ENCODE data around the gene MRGPRG.

MRGPRG gene

DNA sequence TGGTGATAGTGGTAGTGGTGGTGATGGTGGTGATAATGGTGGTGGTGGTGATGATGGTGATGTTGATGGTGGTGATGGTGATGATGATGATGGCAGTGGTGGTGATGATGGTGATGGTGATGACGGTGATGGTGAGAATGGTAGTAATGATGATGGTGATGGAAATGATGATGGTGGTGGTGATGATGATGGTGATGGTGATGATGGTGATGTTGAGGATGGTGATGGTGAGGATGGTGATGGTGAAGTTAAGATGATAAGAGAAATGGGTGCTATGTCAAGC is 11.8 kb downstream of the MRGPRG start:
- DNase-seq (ENCODE audit: low read depth): no peak

- DNase-seq (ENCODE audit: low read depth): no peak
Observed at GRCh38 chr11:3206156-3206921, 12.3 kb downstream of the MRGPRG start.

- DNase-seq (ENCODE audit: low read depth): no peak
Observed at GRCh38 chr11:3205261-3206155, 13.1 kb downstream of the MRGPRG start.

DNA sequence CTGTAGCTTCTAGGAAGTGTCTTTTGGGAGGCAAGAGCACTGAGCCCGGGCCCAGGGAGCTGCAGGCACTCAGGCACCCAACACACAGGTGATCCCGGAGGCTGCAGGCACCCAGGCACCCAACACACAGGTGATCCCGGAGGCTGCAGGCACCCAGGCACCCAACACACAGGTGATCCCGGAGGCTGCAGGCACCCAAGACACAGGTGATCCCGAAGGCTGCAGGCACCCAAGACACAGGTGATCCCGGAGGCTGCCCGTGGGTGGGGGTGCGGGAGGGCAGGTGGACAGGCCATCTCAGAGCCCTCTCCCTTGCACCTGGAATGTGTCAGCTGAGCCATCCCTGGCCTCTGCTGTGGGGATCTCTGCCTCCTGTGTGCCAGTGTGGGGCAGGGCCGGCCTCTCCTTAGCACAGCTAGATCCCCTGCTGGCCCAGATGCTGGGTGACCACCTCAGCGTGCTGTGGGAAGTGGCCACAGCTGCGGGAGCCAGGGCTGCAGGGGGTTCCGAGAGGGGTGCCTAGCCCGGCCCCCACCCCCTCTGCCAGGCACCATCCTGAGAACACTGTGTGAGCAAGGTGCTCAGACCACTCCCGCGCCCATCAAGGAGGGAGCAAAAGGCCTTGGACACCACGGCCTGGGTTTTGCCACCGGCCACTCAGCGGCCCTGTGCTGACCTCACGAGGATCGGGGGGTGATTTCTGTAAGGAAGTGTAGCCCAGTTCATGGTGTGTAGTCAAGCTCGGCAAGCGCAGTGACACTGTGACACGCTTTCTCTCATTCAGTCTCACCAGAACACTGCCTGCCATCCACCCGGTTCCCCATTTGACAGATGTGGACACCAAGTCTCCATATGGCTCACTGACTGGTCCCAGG is 14.2 kb downstream of the MRGPRG start:
- DNase-seq (ENCODE audit: low read depth): no peak

GRCh38 chr11:3203221-3204043 is 15.2 kb downstream of the MRGPRG start:
- no peak for DNase-seq (ENCODE audit: low read depth)

GRCh38 chr11:3202759-3203158 is 15.9 kb downstream of the MRGPRG start:
- DNase-seq (ENCODE audit: low read depth): no peak

GRCh38 chr11:3202305-3202704 is 16.3 kb downstream of the MRGPRG start:
- no peak for DNase-seq (ENCODE audit: low read depth)

DNA sequence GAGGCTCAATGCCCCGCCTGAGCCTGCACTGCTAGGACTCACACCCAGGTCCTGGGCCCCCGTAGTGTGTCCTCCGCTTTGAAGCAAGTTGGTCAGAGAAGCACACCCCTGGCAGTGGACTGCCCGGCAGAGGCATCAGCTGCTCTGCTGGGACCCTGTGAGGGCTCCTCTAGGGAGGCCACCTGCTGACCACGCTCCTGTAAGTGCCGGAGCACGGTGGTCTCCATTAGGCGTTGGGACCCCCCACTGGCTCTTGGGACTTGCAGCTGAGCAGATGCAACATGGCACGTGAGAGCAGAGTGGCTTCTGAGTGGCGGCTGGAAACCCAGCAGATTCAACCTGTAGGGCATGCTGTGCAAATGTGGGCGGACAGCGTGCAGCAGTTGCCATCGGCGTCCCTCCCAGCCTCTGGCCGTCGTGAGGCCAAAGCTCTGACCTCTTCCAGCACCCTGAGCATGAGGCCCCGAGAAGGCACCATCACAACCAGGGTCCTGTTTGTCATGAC is 16.9 kb downstream of the MRGPRG start:
- DNase-seq (ENCODE audit: low read depth): no peak

DNA sequence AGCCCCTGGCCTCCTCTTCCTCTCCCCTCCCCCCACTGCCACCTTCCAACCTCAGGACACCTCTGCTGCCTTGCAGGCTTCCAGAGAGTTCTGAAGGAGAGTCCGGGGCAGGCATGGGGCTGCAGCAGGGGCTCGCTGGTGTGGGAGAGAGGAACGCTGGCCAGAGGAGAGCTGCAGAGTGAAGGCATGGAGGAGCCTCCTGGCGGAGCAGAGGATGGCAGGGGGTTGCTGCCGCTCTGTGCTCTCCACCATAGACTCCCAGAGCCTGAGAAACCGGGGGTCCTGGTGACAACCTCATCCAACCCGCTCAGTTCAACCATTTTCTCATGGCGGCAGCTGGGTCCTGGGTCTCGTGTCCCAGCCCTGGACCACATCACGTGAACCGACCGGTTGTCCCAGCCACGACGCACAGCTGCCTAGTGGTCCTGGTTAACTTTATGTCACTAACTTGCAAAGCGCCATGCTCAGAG is 17.5 kb downstream of the MRGPRG start:
- no peak for DNase-seq (ENCODE audit: low read depth)

GRCh38 chr11:3200388-3201111 is 18.1 kb downstream of the MRGPRG start:
- DNase-seq (ENCODE audit: low read depth): no peak

- DNase-seq (ENCODE audit: low read depth): no peak
Observed at GRCh38 chr11:3199537-3200295, 18.9 kb downstream of the MRGPRG start.

GRCh38 chr11:3198815-3199214 is 19.8 kb downstream of the MRGPRG start:
- DNase-seq (ENCODE audit: low read depth): no peak

GRCh38 chr11:3197878-3198528 is 20.6 kb downstream of the MRGPRG start:
- DNase-seq (ENCODE audit: low read depth): no peak

GRCh38 chr11:3197044-3197695 is 21.4 kb downstream of the MRGPRG start:
- DNase-seq (ENCODE audit: low read depth): no peak

- no peak for DNase-seq (ENCODE audit: low read depth)
Observed at GRCh38 chr11:3196161-3197043, 22.2 kb downstream of the MRGPRG start.

DNA sequence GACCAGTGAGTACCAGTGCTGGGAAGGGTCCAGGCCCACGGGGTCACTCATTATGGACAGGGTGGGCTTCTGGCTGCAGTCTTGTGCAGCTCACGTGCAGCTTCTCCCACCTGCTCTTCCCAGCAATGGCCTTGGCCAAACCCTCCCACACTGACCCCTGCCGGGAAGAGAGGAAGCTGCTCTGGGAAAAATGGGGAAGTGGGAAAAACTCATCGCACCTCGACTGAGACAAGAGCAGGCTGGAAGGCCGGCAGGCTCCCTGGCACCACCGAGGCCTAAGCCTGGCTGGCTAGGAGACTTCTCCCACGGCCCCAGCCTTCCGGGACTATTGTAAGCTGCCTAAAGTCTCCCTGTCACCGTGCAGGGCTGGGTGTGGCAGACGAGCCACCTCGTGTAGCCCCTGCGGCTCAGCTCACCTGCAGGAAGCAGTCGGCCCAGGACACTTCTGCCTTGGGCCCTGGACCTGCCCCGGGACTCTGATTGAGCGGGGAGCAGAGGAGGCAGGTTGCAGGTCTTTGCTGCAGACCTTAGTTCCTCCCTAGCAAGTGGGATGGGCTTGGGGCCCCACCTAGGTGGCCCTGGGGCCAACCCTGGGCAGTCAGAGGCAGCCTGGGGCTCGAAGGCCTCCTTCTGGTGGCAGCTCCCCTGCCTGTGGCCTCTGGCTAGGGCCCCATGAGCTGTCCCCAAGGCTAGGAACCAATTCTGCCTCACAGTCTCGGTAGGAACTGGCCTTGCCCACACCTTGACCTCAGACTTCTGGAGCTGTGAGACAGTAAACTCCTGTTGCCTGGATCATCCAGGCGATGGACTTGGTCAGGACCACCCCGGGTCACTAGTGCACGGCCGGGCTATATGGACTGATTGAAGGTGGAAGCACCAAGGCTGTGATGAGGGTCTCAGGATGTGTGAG is 23.1 kb downstream of the MRGPRG start:
- DNase-seq (ENCODE audit: low read depth): no peak

Measured in HS-5 (cell line).